A549 (cell line): Measurements from ENCODE around the gene RGL4. TPM values are rescaled to one million over a fixed set of nuclear protein-coding genes. Genes with fewer than 3 reads are reported as not detected.

ENCODE experiments used
- ATAC-seq, 2 experiments: fragments of 200-7000 bp in 1 of 2; fragments of >200 bp in 1 of 2; cut with Nextera tagmentation in 1 of 2; cut with Tn5 transposase in 1 of 2; 3 replicates each; pipeline versions ENCODE4 v1.8.0 to v1.9.1; 2018 to 2020; ENCODE audit warnings: mild to moderate bottlenecking in 1 of 2, moderate library complexity in 1 of 2
- CTCF ChIA-PET: fragments of 300-600 bp; sonication (Branson Sonifier 250); formaldehyde crosslinking; extraction: SDS; loops from one replicate; lab custom pipeline; 2021; ENCODE audit warnings: antibody characterized with exemption, inconsistent platforms; lab: Yijun Ruan, JAX
- POLR2A ChIA-PET: fragments of 350-600 bp; formaldehyde crosslinking; extraction: SDS; loops from one replicate; lab custom pipeline; 2021; ENCODE audit warnings: antibody characterized with exemption, inconsistent platforms; lab: Yijun Ruan, JAX
- DNase-seq, 2 experiments: peaks; one replicate each; pipeline versions ENCODE4 v3.0.0 to v3.0.0-alpha.2; 2011 to 2016; ENCODE audit warnings: low read depth in 1 of 2, low spot score in 1 of 2
- FAIRE-seq: peaks from 2 replicates; lab custom pipeline; 2011; peaks lifted over from hg19 to GRCh38; lab: Jason Lieb, UNC
- H3K27ac ChIP-seq, 2 experiments: fragments of >200 bp; sonication (Bioruptor Twin); formaldehyde crosslinking; 3 replicates each; pipeline ENCODE4 v1.5.1; 2016 to 2017
- H3K4me1 ChIP-seq: fragments of >200 bp; sonication (Bioruptor Twin); formaldehyde crosslinking; 3 replicates; pipeline ENCODE4 v1.6.1; 2016
- H3K4me2 ChIP-seq: fragments of >200 bp; sonication (Bioruptor Twin); formaldehyde crosslinking; 3 replicates; pipeline ENCODE4 v1.6.1; 2016
- H3K4me3 ChIP-seq: fragments of >200 bp; sonication (Bioruptor Twin); formaldehyde crosslinking; 3 replicates; pipeline ENCODE4 v1.5.1; 2016
- H3K9me3 ChIP-seq: fragments of >200 bp; sonication (Bioruptor Twin); formaldehyde crosslinking; 3 replicates; pipeline ENCODE4 v1.6.1; 2016
- CBX2 ChIP-seq: fragments of 200-600 bp; sonication (generic); IDR thresholded peaks from 2 replicates; pipeline ENCODE4 v1.6.1; 2016; ENCODE audit warnings: low read depth, mild to moderate bottlenecking, borderline replicate concordance
- CBX8 ChIP-seq: fragments of 200-600 bp; sonication (generic); IDR thresholded peaks from 2 replicates; pipeline ENCODE4 v1.6.1; 2016
- CHD4 ChIP-seq: fragments of 200-600 bp; sonication (generic); IDR thresholded peaks from 2 replicates; pipeline ENCODE4 v1.6.1; 2016; ENCODE audit warnings: antibody characterized with exemption, mild to moderate bottlenecking, borderline replicate concordance
- EHF ChIP-seq: fragments of 250-450 bp; sonication (Bioruptor Pico); IDR thresholded peaks from 2 replicates; pipeline ENCODE4 v1.5.0; 2020; ENCODE audit warnings: mild to moderate bottlenecking
- EHMT2 ChIP-seq: fragments of 200-600 bp; sonication (generic); IDR thresholded peaks from 2 replicates; pipeline ENCODE4 v1.6.1; 2016; ENCODE audit warnings: antibody characterized with exemption, low read depth, mild to moderate bottlenecking, moderate library complexity
- EP300 ChIP-seq, 2 experiments: fragments of >200 bp; sonication (Bioruptor Twin); formaldehyde crosslinking; IDR thresholded peaks; 2 replicates in 1 of 2; 3 replicates in 1 of 2; pipeline ENCODE4 v1.6.1; 2016 to 2017
- FOSL2 ChIP-seq, 2 experiments: fragments of 450-650 bp in 1 of 2; fragments of >200 bp in 1 of 2; sonication (Bioruptor Twin) in 1 of 2; formaldehyde crosslinking; IDR thresholded peaks; 2 replicates each; pipeline versions ENCODE4 v1.5.0 to v1.6.1; 2016 to 2020; ENCODE audit warnings: mild to moderate bottlenecking in 1 of 2, moderate library complexity in 1 of 2
- GATA3 ChIP-seq: IDR thresholded peaks from 2 replicates; pipeline ENCODE4 v1.6.1; 2012; ENCODE audit warnings: borderline replicate concordance
- HOXA7 ChIP-seq: fragments of 250-450 bp; sonication (Bioruptor Pico); IDR thresholded peaks from 2 replicates; pipeline ENCODE4 v1.5.0; 2020; ENCODE audit warnings: mild to moderate bottlenecking, moderate library complexity
- KDM1A ChIP-seq: fragments of 200-600 bp; sonication (generic); IDR thresholded peaks from 2 replicates; pipeline ENCODE4 v1.6.1; 2016; ENCODE audit warnings: low read depth, mild to moderate bottlenecking
- KDM5A ChIP-seq: fragments of 200-600 bp; sonication (generic); IDR thresholded peaks from 2 replicates; pipeline ENCODE4 v1.6.1; 2016; ENCODE audit warnings: antibody characterized with exemption, mild to moderate bottlenecking
- MAZ ChIP-seq: fragments of 150-350 bp; IDR thresholded peaks from 2 replicates; pipeline ENCODE4 v1.6.1; 2014; ENCODE audit warnings: antibody characterized with exemption, low read depth, low read length, borderline replicate concordance
- NFE2L2 ChIP-seq: fragments of 150-350 bp; conservative IDR thresholded peaks from 2 replicates; pipeline ENCODE4 v1.6.1; 2014; ENCODE audit warnings: low read length
- NPAS2 ChIP-seq: fragments of 250-450 bp; sonication (Bioruptor Pico); IDR thresholded peaks from 2 replicates; pipeline ENCODE4 v1.8.0; 2022; ENCODE audit warnings: mild to moderate bottlenecking, moderate library complexity, borderline replicate concordance
- NR3C1 ChIP-seq: fragments of >200 bp; sonication (Bioruptor Twin); formaldehyde crosslinking; IDR thresholded peaks from 3 replicates; pipeline ENCODE4 v1.6.1; 2017
- RAD21 ChIP-seq, 2 experiments: fragments of >200 bp in 1 of 2; sonication (Bioruptor Twin) in 1 of 2; formaldehyde crosslinking in 1 of 2; IDR thresholded peaks in 1 of 2; conservative IDR thresholded peaks in 1 of 2; 2 replicates in 1 of 2; 3 replicates in 1 of 2; pipeline ENCODE4 v1.6.1; 2012 to 2018; ENCODE audit warnings: inconsistent platforms in 1 of 2
- TFCP2L1 ChIP-seq: fragments of 250-450 bp; sonication (Bioruptor Pico); IDR thresholded peaks from 2 replicates; pipeline ENCODE4 v1.5.0; 2021; ENCODE audit warnings: mild to moderate bottlenecking
- ZC3H11A ChIP-seq: fragments of 450-650 bp; IDR thresholded peaks from 2 replicates; pipeline ENCODE4 v1.6.1; 2014; ENCODE audit warnings: antibody characterized with exemption, mild to moderate bottlenecking
- ZFP36 ChIP-seq: fragments of 450-650 bp; IDR thresholded peaks from 2 replicates; pipeline ENCODE4 v1.6.1; 2014; ENCODE audit warnings: borderline replicate concordance; ENCODE audit not compliant: partially characterized antibody
- WGBS: methylation state at CpG from one replicate; pipeline ENCODE4 v1.1.6; 2017; ENCODE audit errors: missing lambda C conversion rate; 5-methylcytosine and 5-hydroxymethylcytosine counted together
- polyA plus RNA-seq, 4 experiments: library from polyadenylated mRNA; depleted of rRNA in 3 of 4; stranded (reverse); fragments of >200 nt; fragmentation: RNase III in 1 of 4; extraction: RNeasy Plus Mini Kit Qiagen cat#74134 plus additional on column Dnase treatment in 1 of 4; gene quantifications; 2 replicates in 3 of 4; 3 replicates in 1 of 4; pipeline ENCODE4 v1.2.3, GENCODE V29; 2011 to 2017
- TF ChIP-seq, protein P1 (sequence below): fragments of 200-600 bp; sonication (generic); IDR thresholded peaks from 2 replicates; pipeline ENCODE4 v1.6.1; 2016; ENCODE audit warnings: antibody characterized with exemption, mild to moderate bottlenecking, moderate library complexity
- TF ChIP-seq, protein P2 (sequence below): IDR thresholded peaks from 2 replicates; pipeline ENCODE4 v1.6.1; 2012
- TF ChIP-seq, protein P3 (sequence below): fragments of 250-450 bp; sonication (Bioruptor Pico); IDR thresholded peaks from 2 replicates; pipeline ENCODE4 v1.5.0; 2020; ENCODE audit warnings: low read depth, mild to moderate bottlenecking, moderate library complexity
- TF ChIP-seq, protein P4 (sequence below): fragments of 250-450 bp; sonication (Bioruptor Pico); IDR thresholded peaks from 2 replicates; pipeline ENCODE4 v1.5.0; 2021; ENCODE audit warnings: mild to moderate bottlenecking, moderate library complexity, borderline replicate concordance

RGL4 gene
- polyA plus RNA-seq, 2 of the 4 experiments (the other 2 are of a cell fraction): not detected

DNA sequence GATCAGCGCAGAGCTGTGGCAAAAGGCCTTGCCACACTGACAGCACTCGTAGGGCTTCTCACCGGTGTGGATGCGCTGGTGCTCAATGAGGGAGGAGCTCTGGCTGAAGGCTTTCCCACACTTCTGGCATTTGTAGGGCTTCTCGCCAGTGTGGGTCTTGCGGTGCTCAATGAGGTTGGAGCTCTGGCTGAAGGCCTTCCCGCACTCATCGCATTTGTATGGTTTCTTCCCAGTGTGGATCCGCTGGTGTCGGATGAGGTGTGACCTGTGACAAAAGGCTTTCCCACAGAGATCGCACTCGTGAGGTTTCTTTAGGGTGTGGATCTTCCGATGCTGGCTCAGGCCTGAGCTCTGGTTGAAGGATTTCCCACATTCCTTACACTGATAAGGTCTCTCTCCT is 53.2 kb downstream of the RGL4 start:
- Histone ChIP-seq H3K9me3 (no peaks in the 10 kb centered on the region), H3K27ac (no peak overlapping the region), H3K4me1 (no peaks in the 10 kb centered on the region), H3K4me2 (no peak overlapping the region), H3K4me3 (no peak overlapping the region)
- FAIRE-seq (no peak), ATAC-seq (no peak), DNase-seq (no peak)
- TF ChIP-seq KDM5A (no peak), ZC3H11A (no peak), ZFP36 (no peak), KDM1A (no peak), CBX8 (no peak), MAZ (no peak), CHD4 (no peak), HOXA7 (no peak), FOSL2 (IDR thresholded peaks at IDR 0.05) (no peak), FOSL2 (CRISPR knock-in tag; IDR thresholded peaks at IDR 0.05) (no peak), EP300 (IDR thresholded peaks at IDR 0.05) (no peak), RAD21 (conservative IDR thresholded peaks at IDR 0.05 in 1 of 2, IDR thresholded peaks at IDR 0.05 in 1 of 2) (no peak)
- TF ChIP-seq, protein P1, sequence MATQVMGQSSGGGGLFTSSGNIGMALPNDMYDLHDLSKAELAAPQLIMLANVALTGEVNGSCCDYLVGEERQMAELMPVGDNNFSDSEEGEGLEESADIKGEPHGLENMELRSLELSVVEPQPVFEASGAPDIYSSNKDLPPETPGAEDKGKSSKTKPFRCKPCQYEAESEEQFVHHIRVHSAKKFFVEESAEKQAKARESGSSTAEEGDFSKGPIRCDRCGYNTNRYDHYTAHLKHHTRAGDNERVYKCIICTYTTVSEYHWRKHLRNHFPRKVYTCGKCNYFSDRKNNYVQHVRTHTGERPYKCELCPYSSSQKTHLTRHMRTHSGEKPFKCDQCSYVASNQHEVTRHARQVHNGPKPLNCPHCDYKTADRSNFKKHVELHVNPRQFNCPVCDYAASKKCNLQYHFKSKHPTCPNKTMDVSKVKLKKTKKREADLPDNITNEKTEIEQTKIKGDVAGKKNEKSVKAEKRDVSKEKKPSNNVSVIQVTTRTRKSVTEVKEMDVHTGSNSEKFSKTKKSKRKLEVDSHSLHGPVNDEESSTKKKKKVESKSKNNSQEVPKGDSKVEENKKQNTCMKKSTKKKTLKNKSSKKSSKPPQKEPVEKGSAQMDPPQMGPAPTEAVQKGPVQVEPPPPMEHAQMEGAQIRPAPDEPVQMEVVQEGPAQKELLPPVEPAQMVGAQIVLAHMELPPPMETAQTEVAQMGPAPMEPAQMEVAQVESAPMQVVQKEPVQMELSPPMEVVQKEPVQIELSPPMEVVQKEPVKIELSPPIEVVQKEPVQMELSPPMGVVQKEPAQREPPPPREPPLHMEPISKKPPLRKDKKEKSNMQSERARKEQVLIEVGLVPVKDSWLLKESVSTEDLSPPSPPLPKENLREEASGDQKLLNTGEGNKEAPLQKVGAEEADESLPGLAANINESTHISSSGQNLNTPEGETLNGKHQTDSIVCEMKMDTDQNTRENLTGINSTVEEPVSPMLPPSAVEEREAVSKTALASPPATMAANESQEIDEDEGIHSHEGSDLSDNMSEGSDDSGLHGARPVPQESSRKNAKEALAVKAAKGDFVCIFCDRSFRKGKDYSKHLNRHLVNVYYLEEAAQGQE: no peak
- TF ChIP-seq, protein P2, sequence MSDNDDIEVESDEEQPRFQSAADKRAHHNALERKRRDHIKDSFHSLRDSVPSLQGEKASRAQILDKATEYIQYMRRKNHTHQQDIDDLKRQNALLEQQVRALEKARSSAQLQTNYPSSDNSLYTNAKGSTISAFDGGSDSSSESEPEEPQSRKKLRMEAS: no peak
- ChIA-PET CTCF (interaction anchor here (1.7 kb wide), 1 partner anchor 106 kb away, joined by 3 read pairs; no protein-coding TSS in a partner anchor), POLR2A (interaction anchor here (0.5 kb wide), 1 partner anchor 55 kb away, joined by 6 read pairs; no protein-coding TSS in a partner anchor)
- WGBS: 99% methylated on average over 13 of the region's 13 CpGs

GRCh38 chr22:23744485-23744884 is 53.7 kb downstream of the RGL4 start:
- H3K4me1 ChIP-seq: no peaks in the 10 kb centered on the region
- no peak overlapping the region for H3K4me3 ChIP-seq
- ChIA-PET POLR2A (interaction anchor here (0.5 kb wide), 1 partner anchor 56 kb away, joined by 6 read pairs; no protein-coding TSS in a partner anchor), CTCF (interaction anchor here (0.8 to 1.7 kb wide), 3 partner anchors 12 to 105 kb away, joined by 3 read pairs; partner anchors contain the start of gene CHCHD10)
- WGBS: 80% methylated on average over 5 of the region's 14 CpGs
- FAIRE-seq (no peak), ATAC-seq (no peak), DNase-seq (no peak)
- H3K9me3 ChIP-seq: no peaks in the 10 kb centered on the region
- no peak overlapping the region for H3K27ac ChIP-seq
- TF ChIP-seq KDM5A: no peak
- no peak overlapping the region for H3K4me2 ChIP-seq

DNA sequence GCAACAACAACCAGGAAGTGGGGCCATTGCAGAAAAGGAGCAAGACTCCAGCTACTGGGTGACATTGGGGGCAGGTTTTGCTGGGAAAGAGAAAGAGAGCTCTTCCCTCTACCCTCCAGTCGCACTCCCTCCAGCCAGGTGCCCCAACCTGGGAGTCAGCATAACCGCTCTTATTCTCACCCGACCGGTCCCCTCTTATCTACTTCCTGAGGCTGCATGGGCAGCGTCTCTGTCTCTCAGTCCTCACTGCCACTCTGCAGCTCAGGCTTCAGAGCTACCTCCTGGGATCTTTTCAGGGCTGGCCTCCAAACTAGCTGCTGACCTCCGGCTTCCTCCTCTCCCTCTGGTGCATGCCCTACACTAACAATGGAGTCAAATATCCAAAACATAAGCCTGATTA is 55.0 kb downstream of the RGL4 start:
- DNase-seq (no peak), FAIRE-seq (no peak), ATAC-seq (no peak)
- Histone ChIP-seq H3K27ac (no peak overlapping the region), H3K4me3 (no peak overlapping the region), H3K4me2 (no peak overlapping the region), H3K4me1 (peaks cover 4% of the 10 kb centered on the region; the same call in 1 of the 3 replicates), H3K9me3 (no peaks in the 10 kb centered on the region)
- 94% methylated on average over 6 of the region's 6 CpGs for WGBS
- ChIA-PET CTCF (interaction anchor here (0.7 to 1.3 kb wide), 3 partner anchors 13 to 103 kb away, joined by 3 read pairs; no protein-coding TSS in a partner anchor), POLR2A (no interaction called here)
- TF ChIP-seq EHF (CRISPR knock-in tag): no peak
- no peak for TF ChIP-seq RAD21 (conservative IDR thresholded peaks at IDR 0.05 in 1 of 2, IDR thresholded peaks at IDR 0.05 in 1 of 2)
- TF ChIP-seq CHD4: no peak
- TF ChIP-seq EHMT2: no peak
- no peak for TF ChIP-seq NPAS2 (CRISPR knock-in tag)
- no peak for TF ChIP-seq EP300 (IDR thresholded peaks at IDR 0.05)
- TF ChIP-seq, protein P3, sequence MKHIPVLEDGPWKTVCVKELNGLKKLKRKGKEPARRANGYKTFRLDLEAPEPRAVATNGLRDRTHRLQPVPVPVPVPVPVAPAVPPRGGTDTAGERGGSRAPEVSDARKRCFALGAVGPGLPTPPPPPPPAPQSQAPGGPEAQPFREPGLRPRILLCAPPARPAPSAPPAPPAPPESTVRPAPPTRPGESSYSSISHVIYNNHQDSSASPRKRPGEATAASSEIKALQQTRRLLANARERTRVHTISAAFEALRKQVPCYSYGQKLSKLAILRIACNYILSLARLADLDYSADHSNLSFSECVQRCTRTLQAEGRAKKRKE (CRISPR knock-in tag): no peak
- no peak for TF ChIP-seq TFCP2L1
- TF ChIP-seq, protein P2: no peak
- no peak for TF ChIP-seq NFE2L2
- TF ChIP-seq GATA3: no peak
- no peak for TF ChIP-seq NR3C1
- TF ChIP-seq MAZ: no peak
- TF ChIP-seq CBX2: no peak
- TF ChIP-seq, protein P4, sequence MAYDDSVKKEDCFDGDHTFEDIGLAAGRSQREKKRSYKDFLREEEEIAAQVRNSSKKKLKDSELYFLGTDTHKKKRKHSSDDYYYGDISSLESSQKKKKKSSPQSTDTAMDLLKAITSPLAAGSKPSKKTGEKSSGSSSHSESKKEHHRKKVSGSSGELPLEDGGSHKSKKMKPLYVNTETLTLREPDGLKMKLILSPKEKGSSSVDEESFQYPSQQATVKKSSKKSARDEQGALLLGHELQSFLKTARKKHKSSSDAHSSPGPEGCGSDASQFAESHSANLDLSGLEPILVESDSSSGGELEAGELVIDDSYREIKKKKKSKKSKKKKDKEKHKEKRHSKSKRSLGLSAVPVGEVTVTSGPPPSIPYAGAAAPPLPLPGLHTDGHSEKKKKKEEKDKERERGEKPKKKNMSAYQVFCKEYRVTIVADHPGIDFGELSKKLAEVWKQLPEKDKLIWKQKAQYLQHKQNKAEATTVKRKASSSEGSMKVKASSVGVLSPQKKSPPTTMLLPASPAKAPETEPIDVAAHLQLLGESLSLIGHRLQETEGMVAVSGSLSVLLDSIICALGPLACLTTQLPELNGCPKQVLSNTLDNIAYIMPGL (CRISPR knock-in tag): no peak
